ENCODE data around the gene TSTD2. TPM values are rescaled to one million over a fixed set of nuclear protein-coding genes. Genes with fewer than 3 reads are reported as not detected.
"Not testable (repeated sequence)": the region's sequence is repeated elsewhere in the genome, so short reads cannot be mapped to it uniquely, and the experiment has no call there.

Gene TSTD2
- total RNA-seq, 1 experiment from 2014 or later, result 16.8 TPM

DNA sequence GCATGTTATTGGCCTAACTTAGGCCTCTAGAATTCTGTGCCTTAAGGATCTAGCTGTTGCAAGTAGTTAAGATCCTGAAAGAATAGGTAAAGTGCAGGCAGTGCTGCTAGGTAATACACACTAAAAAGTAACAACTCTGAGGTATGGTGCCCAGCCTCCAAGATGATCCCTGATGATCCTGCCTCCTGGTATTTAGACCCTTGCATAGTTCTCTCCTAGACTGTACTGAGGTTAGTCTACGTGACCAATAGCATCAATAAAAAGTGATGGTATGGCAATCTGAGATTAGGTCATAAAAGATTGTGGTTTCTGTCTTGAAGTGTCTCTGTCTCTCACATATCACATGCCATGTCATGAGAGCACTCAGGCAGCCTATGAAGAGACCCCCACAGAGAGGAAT, 9.2 kb downstream of the TSTD2 start:
- H3K9me3 Mint-ChIP-seq, result peaks cover 41% of the 10 kb centered on the region
- ATAC-seq (no peak), DNase-seq (ENCODE audit: low spot score) (no peak)
- TF ChIP-seq ZNF423 (CRISPR knock-in tag; IDR thresholded peaks at IDR 0.05), result no peak
- TF ChIP-seq, protein P1, sequence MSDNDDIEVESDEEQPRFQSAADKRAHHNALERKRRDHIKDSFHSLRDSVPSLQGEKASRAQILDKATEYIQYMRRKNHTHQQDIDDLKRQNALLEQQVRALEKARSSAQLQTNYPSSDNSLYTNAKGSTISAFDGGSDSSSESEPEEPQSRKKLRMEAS (CRISPR knock-in tag; IDR thresholded peaks at IDR 0.05), result no peak
- no peak for TF ChIP-seq ZNF219 (CRISPR knock-in tag; IDR thresholded peaks at IDR 0.05; ENCODE audit: borderline replicate concordance)
- TF ChIP-seq, protein P2, sequence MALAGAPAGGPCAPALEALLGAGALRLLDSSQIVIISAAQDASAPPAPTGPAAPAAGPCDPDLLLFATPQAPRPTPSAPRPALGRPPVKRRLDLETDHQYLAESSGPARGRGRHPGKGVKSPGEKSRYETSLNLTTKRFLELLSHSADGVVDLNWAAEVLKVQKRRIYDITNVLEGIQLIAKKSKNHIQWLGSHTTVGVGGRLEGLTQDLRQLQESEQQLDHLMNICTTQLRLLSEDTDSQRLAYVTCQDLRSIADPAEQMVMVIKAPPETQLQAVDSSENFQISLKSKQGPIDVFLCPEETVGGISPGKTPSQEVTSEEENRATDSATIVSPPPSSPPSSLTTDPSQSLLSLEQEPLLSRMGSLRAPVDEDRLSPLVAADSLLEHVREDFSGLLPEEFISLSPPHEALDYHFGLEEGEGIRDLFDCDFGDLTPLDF (CRISPR knock-in tag; IDR thresholded peaks at IDR 0.05), result no peak
- TF ChIP-seq, protein P3, sequence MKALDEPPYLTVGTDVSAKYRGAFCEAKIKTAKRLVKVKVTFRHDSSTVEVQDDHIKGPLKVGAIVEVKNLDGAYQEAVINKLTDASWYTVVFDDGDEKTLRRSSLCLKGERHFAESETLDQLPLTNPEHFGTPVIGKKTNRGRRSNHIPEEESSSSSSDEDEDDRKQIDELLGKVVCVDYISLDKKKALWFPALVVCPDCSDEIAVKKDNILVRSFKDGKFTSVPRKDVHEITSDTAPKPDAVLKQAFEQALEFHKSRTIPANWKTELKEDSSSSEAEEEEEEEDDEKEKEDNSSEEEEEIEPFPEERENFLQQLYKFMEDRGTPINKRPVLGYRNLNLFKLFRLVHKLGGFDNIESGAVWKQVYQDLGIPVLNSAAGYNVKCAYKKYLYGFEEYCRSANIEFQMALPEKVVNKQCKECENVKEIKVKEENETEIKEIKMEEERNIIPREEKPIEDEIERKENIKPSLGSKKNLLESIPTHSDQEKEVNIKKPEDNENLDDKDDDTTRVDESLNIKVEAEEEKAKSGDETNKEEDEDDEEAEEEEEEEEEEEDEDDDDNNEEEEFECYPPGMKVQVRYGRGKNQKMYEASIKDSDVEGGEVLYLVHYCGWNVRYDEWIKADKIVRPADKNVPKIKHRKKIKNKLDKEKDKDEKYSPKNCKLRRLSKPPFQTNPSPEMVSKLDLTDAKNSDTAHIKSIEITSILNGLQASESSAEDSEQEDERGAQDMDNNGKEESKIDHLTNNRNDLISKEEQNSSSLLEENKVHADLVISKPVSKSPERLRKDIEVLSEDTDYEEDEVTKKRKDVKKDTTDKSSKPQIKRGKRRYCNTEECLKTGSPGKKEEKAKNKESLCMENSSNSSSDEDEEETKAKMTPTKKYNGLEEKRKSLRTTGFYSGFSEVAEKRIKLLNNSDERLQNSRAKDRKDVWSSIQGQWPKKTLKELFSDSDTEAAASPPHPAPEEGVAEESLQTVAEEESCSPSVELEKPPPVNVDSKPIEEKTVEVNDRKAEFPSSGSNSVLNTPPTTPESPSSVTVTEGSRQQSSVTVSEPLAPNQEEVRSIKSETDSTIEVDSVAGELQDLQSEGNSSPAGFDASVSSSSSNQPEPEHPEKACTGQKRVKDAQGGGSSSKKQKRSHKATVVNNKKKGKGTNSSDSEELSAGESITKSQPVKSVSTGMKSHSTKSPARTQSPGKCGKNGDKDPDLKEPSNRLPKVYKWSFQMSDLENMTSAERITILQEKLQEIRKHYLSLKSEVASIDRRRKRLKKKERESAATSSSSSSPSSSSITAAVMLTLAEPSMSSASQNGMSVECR (CRISPR knock-in tag; IDR thresholded peaks at IDR 0.05; ENCODE audit: borderline replicate concordance), result no peak
- TF ChIP-seq, protein P4, sequence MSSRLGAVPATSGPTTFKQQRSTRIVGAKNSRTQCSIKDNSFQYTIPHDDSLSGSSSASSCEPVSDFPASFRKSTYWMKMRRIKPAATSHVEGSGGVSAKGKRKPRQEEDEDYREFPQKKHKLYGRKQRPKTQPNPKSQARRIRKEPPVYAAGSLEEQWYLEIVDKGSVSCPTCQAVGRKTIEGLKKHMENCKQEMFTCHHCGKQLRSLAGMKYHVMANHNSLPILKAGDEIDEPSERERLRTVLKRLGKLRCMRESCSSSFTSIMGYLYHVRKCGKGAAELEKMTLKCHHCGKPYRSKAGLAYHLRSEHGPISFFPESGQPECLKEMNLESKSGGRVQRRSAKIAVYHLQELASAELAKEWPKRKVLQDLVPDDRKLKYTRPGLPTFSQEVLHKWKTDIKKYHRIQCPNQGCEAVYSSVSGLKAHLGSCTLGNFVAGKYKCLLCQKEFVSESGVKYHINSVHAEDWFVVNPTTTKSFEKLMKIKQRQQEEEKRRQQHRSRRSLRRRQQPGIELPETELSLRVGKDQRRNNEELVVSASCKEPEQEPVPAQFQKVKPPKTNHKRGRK (CRISPR knock-in tag; IDR thresholded peaks at IDR 0.05; ENCODE audit: borderline replicate concordance), result no peak
- TF ChIP-seq RORB (CRISPR knock-in tag; IDR thresholded peaks at IDR 0.05), result no peak
- no peak for TF ChIP-seq ZBTB21 (CRISPR knock-in tag; IDR thresholded peaks at IDR 0.05; ENCODE audit: borderline replicate concordance)
- no peak for TF ChIP-seq SOX15 (CRISPR knock-in tag; IDR thresholded peaks at IDR 0.05)
- TF ChIP-seq, protein P5, sequence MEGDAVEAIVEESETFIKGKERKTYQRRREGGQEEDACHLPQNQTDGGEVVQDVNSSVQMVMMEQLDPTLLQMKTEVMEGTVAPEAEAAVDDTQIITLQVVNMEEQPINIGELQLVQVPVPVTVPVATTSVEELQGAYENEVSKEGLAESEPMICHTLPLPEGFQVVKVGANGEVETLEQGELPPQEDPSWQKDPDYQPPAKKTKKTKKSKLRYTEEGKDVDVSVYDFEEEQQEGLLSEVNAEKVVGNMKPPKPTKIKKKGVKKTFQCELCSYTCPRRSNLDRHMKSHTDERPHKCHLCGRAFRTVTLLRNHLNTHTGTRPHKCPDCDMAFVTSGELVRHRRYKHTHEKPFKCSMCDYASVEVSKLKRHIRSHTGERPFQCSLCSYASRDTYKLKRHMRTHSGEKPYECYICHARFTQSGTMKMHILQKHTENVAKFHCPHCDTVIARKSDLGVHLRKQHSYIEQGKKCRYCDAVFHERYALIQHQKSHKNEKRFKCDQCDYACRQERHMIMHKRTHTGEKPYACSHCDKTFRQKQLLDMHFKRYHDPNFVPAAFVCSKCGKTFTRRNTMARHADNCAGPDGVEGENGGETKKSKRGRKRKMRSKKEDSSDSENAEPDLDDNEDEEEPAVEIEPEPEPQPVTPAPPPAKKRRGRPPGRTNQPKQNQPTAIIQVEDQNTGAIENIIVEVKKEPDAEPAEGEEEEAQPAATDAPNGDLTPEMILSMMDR (IDR thresholded peaks at IDR 0.05), result no peak
- no peak for TF ChIP-seq SP1 (CRISPR knock-in tag; conservative IDR thresholded peaks at IDR 0.05)
- ChIA-PET CTCF (no interaction called here), POLR2A (no interaction called here)
- no peak overlapping the region for H3K4me3 Mint-ChIP-seq
- H3K27me3 Mint-ChIP-seq (ENCODE audit: low read depth), result no peaks in the 10 kb centered on the region
- no peak overlapping the region for H3K27ac Mint-ChIP-seq
- peaks cover 11% of the 10 kb centered on the region for H3K4me1 Mint-ChIP-seq
- H3K36me3 Mint-ChIP-seq, result peaks cover 65% of the 10 kb centered on the region

DNA sequence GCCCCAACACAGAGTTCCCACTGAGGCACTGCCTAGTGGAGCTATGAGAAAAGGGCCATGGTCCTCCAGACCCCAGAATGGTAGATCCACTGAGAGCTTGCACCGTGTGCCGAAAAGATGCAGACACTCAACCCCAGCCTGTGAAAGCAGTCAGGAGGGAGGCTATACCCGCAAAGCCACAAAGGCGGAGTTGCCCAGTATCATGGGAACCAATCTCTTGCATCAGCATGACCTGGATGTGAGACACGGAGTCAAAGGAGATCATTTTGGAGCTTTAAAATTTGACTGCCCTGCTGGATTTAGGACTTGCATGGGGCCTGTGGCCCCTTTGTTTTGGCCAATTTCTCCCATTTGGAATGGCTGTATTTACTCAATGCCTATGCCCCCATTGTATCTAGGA, 10.7 kb downstream of the TSTD2 start:
- DNase-seq (ENCODE audit: low spot score); POLR2A ChIA-PET; H3K27ac Mint-ChIP-seq; H3K27me3 Mint-ChIP-seq (ENCODE audit: low read depth); H3K4me1 Mint-ChIP-seq; ATAC-seq; H3K4me3 Mint-ChIP-seq; CTCF ChIA-PET: not testable (repeated sequence)
- Mint-ChIP-seq H3K36me3 (peaks cover 76% of the 10 kb centered on the region), H3K9me3 (peaks cover 41% of the 10 kb centered on the region)

DNA sequence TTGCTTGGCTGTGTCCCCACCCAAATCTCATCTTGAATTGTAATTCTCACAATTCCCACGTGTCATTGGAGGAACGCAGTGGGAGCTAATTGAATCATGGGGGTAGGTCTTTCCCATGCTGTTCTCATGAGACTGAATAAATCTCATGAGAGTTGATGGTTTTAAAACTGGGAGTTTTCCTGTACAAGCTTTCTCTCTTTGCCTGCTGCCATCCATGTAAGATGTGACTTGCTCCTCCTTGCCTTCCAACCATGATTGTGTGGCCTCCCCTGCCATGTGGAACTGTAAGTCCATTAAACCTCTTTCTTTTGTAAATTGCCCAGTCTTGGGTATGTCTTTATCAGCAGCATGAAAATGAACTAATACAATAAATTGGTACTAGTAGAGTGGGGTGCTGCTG, 13.1 kb downstream of the TSTD2 start:
- H3K4me3 Mint-ChIP-seq; CTCF ChIA-PET; ATAC-seq; DNase-seq (ENCODE audit: low spot score); H3K27me3 Mint-ChIP-seq (ENCODE audit: low read depth); POLR2A ChIA-PET; H3K4me1 Mint-ChIP-seq; H3K27ac Mint-ChIP-seq: not testable (repeated sequence)
- peaks cover 70% of the 10 kb centered on the region for H3K36me3 Mint-ChIP-seq
- H3K9me3 Mint-ChIP-seq, result peaks cover 41% of the 10 kb centered on the region
